Right cardiac atrium (tissue), 5 donors: ENCODE data around the gene ABI3BP. TPM values are rescaled to one million over a fixed set of nuclear protein-coding genes. Genes with fewer than 3 reads are reported as not detected.

Source experiments
- ATAC-seq, 2 donors: fragments of 200-7000 bp; cut with Tn5 transposase; one replicate each; pipeline versions ENCODE4 v1.8.0 to v1.9.1; 2020; ENCODE audit warnings: moderate library complexity in 2 of 2, mild to moderate bottlenecking in 1 of 2
- DNase-seq, 3 donors: peaks; one replicate each; pipeline ENCODE4 v3.0.0-alpha.2; 2020
- H3K27ac ChIP-seq: one replicate; pipeline ENCODE4 v1.5.1; 2013; ENCODE audit warnings: mild to moderate bottlenecking, low read length, control low read depth, moderate library complexity
- H3K27me3 ChIP-seq: one replicate; pipeline ENCODE4 v1.6.1; 2013; ENCODE audit not compliant: control insufficient read depth, insufficient read depth
- H3K4me1 ChIP-seq: one replicate; pipeline ENCODE4 v1.6.1; 2013; ENCODE audit warnings: low read length; ENCODE audit not compliant: control insufficient read depth, insufficient read depth
- H3K4me3 ChIP-seq: one replicate; pipeline ENCODE4 v1.5.1; 2013; ENCODE audit warnings: low read length, control low read depth
- H3K9me3 ChIP-seq: one replicate; pipeline ENCODE4 v1.6.1; 2013; ENCODE audit warnings: low read length; ENCODE audit not compliant: control insufficient read depth
- WGBS: extraction: QIAGEN DNeasy Blood & Tissue Kit; methylation state at CpG from one replicate; pipeline ENCODE4 v1.1.7; 2013; 5-methylcytosine and 5-hydroxymethylcytosine counted together
- intact Hi-C, 4 donors: fragments of 100-400 bp; cut with DNase I; formaldehyde crosslinking; loops; one replicate each; pipeline versions ENCODE4 v1.11.0 to v1.14.0; 2022 to 2023
- polyA plus RNA-seq: library from polyadenylated mRNA; stranded (reverse); fragments of 200-250 nt; gene quantifications from one replicate; pipeline ENCODE4 v1.2.3, GENCODE V29; 2013
- total RNA-seq, 4 donors: library from RNA; stranded (reverse); fragmentation: NEBNext Ultra II Directional; extraction: Animal tissue kit (Norgen Biotek cat#: 25700); gene quantifications; one replicate each; pipeline ENCODE4 v1.2.1, GENCODE V29; 2021
- donor health status: healthy with polysubstance abuse.
- donor health status: DM: no; HTN: yes; CAD: no.
- donor health status: DM: no; HTN: no; CAD: no.
- donor health status: DM: no; HTN: yes; CAD: no; lungs with severe emphysema.
- donor health status: DM: yes; HTN: yes; CAD: no.

ABI3BP gene
- total and polyA plus RNA-seq, 5 donors: 14.5 to 69.5 (median 49.7) TPM

GRCh38 chr3:100796556-100796955 lies 196.7 kb downstream of the ABI3BP start:
- H3K27me3 ChIP-seq: no peaks in the 10 kb centered on the region
- H3K4me1 ChIP-seq: no peaks in the 10 kb centered on the region
- ATAC-seq: peak; percentile 31 to 36
- H3K4me3 ChIP-seq: no peak overlapping the region
- WGBS: 16% methylated on average over 2 of the region's 2 CpGs
- no peaks in the 10 kb centered on the region for H3K9me3 ChIP-seq
- intact Hi-C loops: no loop called here
- no peak for DNase-seq
- H3K27ac ChIP-seq: no peak overlapping the region

GRCh38 chr3:100789579-100789978 lies 203.6 kb downstream of the ABI3BP start:
- Histone ChIP-seq H3K27ac (no peak overlapping the region), H3K4me1 (no peaks in the 10 kb centered on the region), H3K9me3 (no peaks in the 10 kb centered on the region), H3K27me3 (no peaks in the 10 kb centered on the region), H3K4me3 (no peak overlapping the region)
- 92% methylated on average over 2 of the region's 2 CpGs for WGBS
- ATAC-seq (no peak), DNase-seq (no peak)
- intact Hi-C loops: no loop called here

GRCh38 chr3:100783619-100784018 lies 209.6 kb downstream of the ABI3BP start:
- DNase-seq (no peak), ATAC-seq (no peak)
- H3K27ac ChIP-seq: no peak overlapping the region
- intact Hi-C loops: no loop called here
- no peak overlapping the region for H3K4me3 ChIP-seq
- H3K9me3 ChIP-seq: no peaks in the 10 kb centered on the region
- no peaks in the 10 kb centered on the region for H3K4me1 ChIP-seq
- 81% methylated on average over 3 of the region's 3 CpGs for WGBS
- H3K27me3 ChIP-seq: no peaks in the 10 kb centered on the region

GRCh38 chr3:100782906-100783305 lies 210.3 kb downstream of the ABI3BP start:
- no peak for ATAC-seq
- Histone ChIP-seq H3K4me3 (no peak overlapping the region), H3K27ac (no peak overlapping the region), H3K27me3 (no peaks in the 10 kb centered on the region), H3K4me1 (no peaks in the 10 kb centered on the region), H3K9me3 (no peaks in the 10 kb centered on the region)
- WGBS: 42% methylated on average over 3 of the region's 3 CpGs
- intact Hi-C loops: no loop called here
- DNase-seq: peak in 1 of 3 donors; percentile 43

GRCh38 chr3:100782348-100782747 lies 210.9 kb downstream of the ABI3BP start:
- intact Hi-C loops: no loop called here
- Histone ChIP-seq H3K4me3 (no peak overlapping the region), H3K27ac (no peak overlapping the region), H3K27me3 (no peaks in the 10 kb centered on the region), H3K9me3 (no peaks in the 10 kb centered on the region), H3K4me1 (no peaks in the 10 kb centered on the region)
- DNase-seq (peak in 2 of 3 donors; percentile 16 to 56), ATAC-seq (peak in 1 of 2 donors; percentile 66)
- WGBS: 33% methylated on average over 2 of the region's 2 CpGs

GRCh38 chr3:100781301-100781700 lies 211.9 kb downstream of the ABI3BP start:
- Histone ChIP-seq H3K27me3 (no peaks in the 10 kb centered on the region), H3K4me1 (no peaks in the 10 kb centered on the region), H3K4me3 (no peak overlapping the region), H3K27ac (no peak overlapping the region), H3K9me3 (no peaks in the 10 kb centered on the region)
- intact Hi-C loops: no loop called here
- ATAC-seq: no peak
- no peak for DNase-seq
- 90% methylated on average over 2 of the region's 2 CpGs for WGBS

- DNase-seq (no peak), ATAC-seq (no peak)
- Histone ChIP-seq H3K4me3 (no peak overlapping the region), H3K4me1 (no peaks in the 10 kb centered on the region), H3K27ac (no peak overlapping the region), H3K9me3 (no peaks in the 10 kb centered on the region), H3K27me3 (no peaks in the 10 kb centered on the region)
- intact Hi-C loops: no loop called here
- 76% methylated on average over 2 of the region's 2 CpGs for WGBS
Observed at GRCh38 chr3:100780071-100780622, 213.1 kb downstream of the ABI3BP start.

GRCh38 chr3:100779480-100779879 lies 213.7 kb downstream of the ABI3BP start:
- ATAC-seq (no peak), DNase-seq (no peak)
- intact Hi-C loops: no loop called here
- Histone ChIP-seq H3K27ac (no peak overlapping the region), H3K27me3 (no peaks in the 10 kb centered on the region), H3K9me3 (no peaks in the 10 kb centered on the region), H3K4me1 (no peaks in the 10 kb centered on the region), H3K4me3 (no peak overlapping the region)

- ATAC-seq (no peak), DNase-seq (no peak)
- Histone ChIP-seq H3K4me1 (no peaks in the 10 kb centered on the region), H3K27ac (no peak overlapping the region), H3K27me3 (no peaks in the 10 kb centered on the region), H3K4me3 (no peak overlapping the region), H3K9me3 (no peaks in the 10 kb centered on the region)
- intact Hi-C loops: no loop called here
Observed at GRCh38 chr3:100777271-100777670, 215.9 kb downstream of the ABI3BP start.

- ATAC-seq (no peak), DNase-seq (no peak)
- H3K27ac ChIP-seq: no peak overlapping the region
- H3K4me1 ChIP-seq: no peaks in the 10 kb centered on the region
- H3K9me3 ChIP-seq: no peaks in the 10 kb centered on the region
- intact Hi-C loops: no loop called here
- H3K27me3 ChIP-seq: no peaks in the 10 kb centered on the region
- H3K4me3 ChIP-seq: no peak overlapping the region
- WGBS: 79% methylated on average over 2 of the region's 2 CpGs
Observed at GRCh38 chr3:100776746-100777145, 216.5 kb downstream of the ABI3BP start.

GRCh38 chr3:100776097-100776729 lies 217.0 kb downstream of the ABI3BP start:
- intact Hi-C loops: no loop called here
- Histone ChIP-seq H3K4me3 (no peak overlapping the region), H3K27me3 (no peaks in the 10 kb centered on the region), H3K9me3 (no peaks in the 10 kb centered on the region), H3K27ac (no peak overlapping the region), H3K4me1 (no peaks in the 10 kb centered on the region)
- 97% methylated on average over 2 of the region's 2 CpGs for WGBS
- DNase-seq (no peak), ATAC-seq (no peak)

GRCh38 chr3:100775669-100776068 lies 217.6 kb downstream of the ABI3BP start:
- intact Hi-C loops: no loop called here
- DNase-seq: no peak
- H3K4me1 ChIP-seq: no peaks in the 10 kb centered on the region
- no peaks in the 10 kb centered on the region for H3K9me3 ChIP-seq
- no peaks in the 10 kb centered on the region for H3K27me3 ChIP-seq
- H3K27ac ChIP-seq: no peak overlapping the region
- no peak overlapping the region for H3K4me3 ChIP-seq
- no peak for ATAC-seq
